Measurements from ENCODE around the gene MAPK10.

The MAPK10 gene

DNA sequence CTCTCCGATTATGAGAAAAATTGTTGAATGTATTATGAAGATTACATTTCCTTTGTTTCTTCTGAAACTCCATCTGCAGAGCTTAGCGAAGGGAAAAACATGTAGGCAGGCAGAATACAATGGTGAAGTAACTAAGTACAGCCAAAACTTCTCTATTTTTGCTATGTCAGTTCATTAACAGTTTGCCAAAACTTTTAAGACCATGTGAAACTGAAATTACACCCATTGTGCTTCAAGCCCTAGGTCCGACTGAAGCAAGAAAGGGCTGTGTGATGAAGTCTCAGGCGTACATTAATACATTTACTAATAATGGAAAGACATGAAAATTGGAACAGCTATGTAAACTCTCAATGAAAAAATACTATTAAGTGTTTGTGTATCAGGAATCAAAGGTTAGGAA is 398.0 kb downstream of the MAPK10 start:
- no peak for DNase-seq

GRCh38 chr4:85956293-85956945 is 403.4 kb downstream of the MAPK10 start:
- DNase-seq = no peak

DNA sequence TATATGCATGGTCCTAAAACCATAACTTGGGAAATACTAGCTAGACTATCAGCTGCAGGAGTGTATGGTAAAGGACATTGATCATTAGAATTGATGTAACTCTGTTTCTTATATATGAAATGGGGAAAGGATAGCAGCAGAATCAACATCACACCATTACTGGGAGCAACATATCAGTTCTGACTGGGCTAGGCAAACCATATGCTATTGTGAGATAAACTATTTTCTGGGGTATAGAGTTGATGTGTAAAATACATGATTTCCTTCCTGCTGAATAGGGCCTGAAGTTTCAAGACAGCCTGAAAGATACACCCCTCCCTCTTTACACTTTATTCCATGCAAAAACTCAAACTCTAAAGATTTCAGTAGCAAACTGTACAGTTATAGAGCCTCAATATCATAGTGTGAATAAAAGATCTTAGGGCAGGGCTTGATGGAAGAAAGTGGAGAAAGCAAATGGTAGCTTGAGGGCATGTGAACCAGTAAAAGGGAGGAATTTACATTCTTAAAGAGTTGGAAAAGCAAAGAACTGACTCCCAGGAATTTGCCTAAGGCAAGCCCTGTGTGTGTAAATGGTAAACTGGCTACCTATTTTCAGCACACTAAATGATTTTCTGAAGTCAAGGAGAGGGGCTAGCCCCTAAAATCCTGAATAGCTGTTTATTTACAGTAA is 404.1 kb downstream of the MAPK10 start:
- DNase-seq = no peak

- DNase-seq = no peak
Observed at GRCh38 chr4:85953651-85954018, 406.2 kb downstream of the MAPK10 start.

DNA sequence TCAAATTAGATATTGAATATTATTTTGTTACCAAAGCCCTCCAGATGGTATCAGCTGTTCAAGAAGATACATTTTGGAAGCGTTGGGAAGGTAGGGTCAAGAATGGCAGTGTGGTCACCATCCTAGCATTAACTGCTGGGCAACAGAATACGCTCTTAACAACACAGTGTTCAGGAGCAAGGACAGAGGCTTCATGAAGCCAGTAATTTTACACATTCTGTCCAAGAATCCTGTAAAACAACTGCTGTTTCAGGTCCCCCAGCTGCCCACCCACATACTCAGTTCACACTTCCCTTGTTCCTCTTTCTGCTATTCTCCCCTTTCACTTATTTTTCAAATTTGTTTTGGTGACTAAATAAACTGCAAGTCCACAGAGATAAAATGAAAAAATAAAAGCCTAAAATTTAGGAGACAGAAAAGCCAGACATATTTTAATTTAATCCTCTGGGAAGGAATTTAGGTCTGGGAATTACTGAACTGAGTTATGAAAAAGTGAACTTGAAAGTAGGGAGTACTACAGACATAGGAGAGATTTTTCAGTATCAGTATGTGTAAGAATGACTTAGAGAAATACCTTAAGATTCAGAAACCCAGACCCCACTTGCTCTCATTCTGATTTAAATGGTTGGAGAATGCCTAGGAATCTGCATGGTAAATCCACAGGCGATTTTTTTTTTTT is 406.7 kb downstream of the MAPK10 start:
- DNase-seq = no peak

GRCh38 chr4:85952528-85952927 is 407.3 kb downstream of the MAPK10 start:
- DNase-seq = no peak

DNA sequence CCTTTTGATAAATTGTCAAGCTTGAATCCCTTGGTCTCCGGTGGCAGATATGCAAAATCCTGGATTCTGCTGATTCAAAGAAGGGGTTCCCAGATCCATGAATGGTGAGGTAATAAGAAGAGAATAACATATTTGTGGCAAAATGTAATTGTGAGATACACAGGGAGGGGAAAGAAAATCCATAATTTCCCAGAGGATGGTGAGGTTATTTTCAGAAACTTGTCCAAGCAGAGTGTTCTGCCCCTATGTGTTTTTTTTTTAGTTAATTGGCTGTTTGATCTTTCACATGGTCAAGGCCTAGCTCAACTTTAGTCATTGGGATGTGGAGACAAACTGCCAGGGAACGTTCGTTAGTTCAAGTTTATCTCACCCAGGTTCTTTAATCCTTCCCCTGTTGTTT is 408.8 kb downstream of the MAPK10 start:
- no peak for DNase-seq

- no peak for DNase-seq
Observed at GRCh38 chr4:85946821-85947220, 413.0 kb downstream of the MAPK10 start.

DNA sequence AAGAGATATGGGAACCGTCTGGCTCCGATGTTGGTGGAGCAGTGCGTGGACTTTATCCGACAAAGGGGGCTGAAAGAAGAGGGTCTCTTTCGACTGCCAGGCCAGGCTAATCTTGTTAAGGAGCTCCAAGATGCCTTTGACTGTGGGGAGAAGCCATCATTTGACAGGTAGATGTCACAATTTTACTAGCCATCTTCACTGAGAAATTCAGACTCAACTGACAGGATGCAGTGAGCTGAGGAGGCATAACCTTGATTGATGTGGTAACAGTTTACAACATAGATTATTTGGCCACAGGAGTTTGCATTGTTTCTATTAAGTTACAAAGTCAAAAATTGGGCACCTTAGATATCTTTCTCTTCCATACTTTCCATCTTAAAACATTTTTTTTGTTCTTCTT is 417.7 kb downstream of the MAPK10 start:
- DNase-seq = no peak

- no peak for DNase-seq
Observed at GRCh38 chr4:85940151-85940550, 419.7 kb downstream of the MAPK10 start.

Data from NCI-H1417 treated with DMSO at 0.1 percent for 48 hours (cell line).